Esophagus squamous epithelium (tissue), 4 donors: ENCODE results near the gene CAMTA1.

Experiments used
- POLR2A ChIP-seq, 4 donors: fragments of 450-650 bp; IDR thresholded peaks; one replicate each; pipeline ENCODE4 v1.6.1; 2017; ENCODE audit warnings: antibody characterized with exemption in 4 of 4, mild to moderate bottlenecking in 4 of 4, moderate library complexity in 3 of 4
- TF ChIP-seq, protein P1 (sequence below), 6 experiments: fragments of 450-650 bp in 4 of 6; fragments of 200-600 bp in 2 of 6; sonication (generic) in 2 of 6; IDR thresholded peaks; one replicate each; pipeline ENCODE4 v1.5.1; 2016 to 2019; ENCODE audit warnings: antibody characterized with exemption in 6 of 6, mild to moderate bottlenecking in 4 of 6, moderate library complexity in 4 of 6

- TF ChIP-seq, protein P1, sequence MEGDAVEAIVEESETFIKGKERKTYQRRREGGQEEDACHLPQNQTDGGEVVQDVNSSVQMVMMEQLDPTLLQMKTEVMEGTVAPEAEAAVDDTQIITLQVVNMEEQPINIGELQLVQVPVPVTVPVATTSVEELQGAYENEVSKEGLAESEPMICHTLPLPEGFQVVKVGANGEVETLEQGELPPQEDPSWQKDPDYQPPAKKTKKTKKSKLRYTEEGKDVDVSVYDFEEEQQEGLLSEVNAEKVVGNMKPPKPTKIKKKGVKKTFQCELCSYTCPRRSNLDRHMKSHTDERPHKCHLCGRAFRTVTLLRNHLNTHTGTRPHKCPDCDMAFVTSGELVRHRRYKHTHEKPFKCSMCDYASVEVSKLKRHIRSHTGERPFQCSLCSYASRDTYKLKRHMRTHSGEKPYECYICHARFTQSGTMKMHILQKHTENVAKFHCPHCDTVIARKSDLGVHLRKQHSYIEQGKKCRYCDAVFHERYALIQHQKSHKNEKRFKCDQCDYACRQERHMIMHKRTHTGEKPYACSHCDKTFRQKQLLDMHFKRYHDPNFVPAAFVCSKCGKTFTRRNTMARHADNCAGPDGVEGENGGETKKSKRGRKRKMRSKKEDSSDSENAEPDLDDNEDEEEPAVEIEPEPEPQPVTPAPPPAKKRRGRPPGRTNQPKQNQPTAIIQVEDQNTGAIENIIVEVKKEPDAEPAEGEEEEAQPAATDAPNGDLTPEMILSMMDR (IDR thresholded peaks at IDR 0.05) = peak in 1 of 6 experiments; percentile 6
- peak in 3 of 4 donors; percentile 84 to 96 (median 90) for TF ChIP-seq POLR2A (IDR thresholded peaks at IDR 0.05)
Measured at GRCh38 chr1:6784560-6785317, 515 bp upstream of the CAMTA1 start.
